HCT116 (cell line): ENCODE measurements around the gene FOXP1. TPM values are rescaled to one million over a fixed set of nuclear protein-coding genes. Genes with fewer than 3 reads are reported as not detected.

Experiments
- ATAC-seq: fragments of 200-7000 bp; cut with Tn5 transposase; 2 replicates; pipeline ENCODE4 v1.9.1; 2020; ENCODE audit warnings: mild to moderate bottlenecking, moderate library complexity
- BruUV-seq: library from RNA; stranded (reverse); fragments of 400-500 nt; replicated peaks from 2 replicates; lab custom pipeline; 2021; lab: Mats Ljungman, UMichigan
- CTCF ChIA-PET: fragments of 300-600 bp; sonication (Branson Sonifier 250); formaldehyde crosslinking; loops from one replicate; lab custom pipeline; 2021; ENCODE audit warnings: antibody characterized with exemption; lab: Charles Lee
- POLR2A ChIA-PET: fragments of 300-600, 350-600 bp; sonication (Branson Sonifier 250); formaldehyde crosslinking; loops from one replicate; lab custom pipeline; 2021; ENCODE audit warnings: antibody characterized with exemption; lab: Charles Lee
- RAD21 ChIA-PET, 2 experiments: fragments of 300-600 bp; sonication (Branson Sonifier 250); formaldehyde crosslinking; loops; one replicate each; lab custom pipeline; 2023; ENCODE audit warnings: low total read pairs in 2 of 2; ENCODE audit not compliant: uncharacterized antibody in 2 of 2, unreplicated experiment in 2 of 2, low non-redundant PET in 1 of 2; lab: Charles Lee
- DNase-seq: peaks from one replicate; pipeline ENCODE4 v3.0.0-alpha.2; 2010; ENCODE audit warnings: low read depth, low spot score
- H2AFZ ChIP-seq: fragments of 200-600 bp; shearing (Covaris generic), sonication (generic); 2 replicates; pipeline ENCODE4 v1.6.1; 2017; ENCODE audit warnings: low read depth, mixed run types, mixed read lengths, antibody characterized with exemption, low read length; ENCODE audit not compliant: poor library complexity, severe bottlenecking
- H3K27ac ChIP-seq: 2 replicates; pipeline ENCODE4 v1.5.1; 2012; ENCODE audit warnings: low read depth, low read length
- H3K27me3 ChIP-seq: fragments of 200-600 bp; sonication (generic); 2 replicates; pipeline ENCODE4 v1.6.1; 2016; ENCODE audit warnings: mixed run types, low read length, mixed read lengths; ENCODE audit not compliant: insufficient read depth
- H3K36me3 ChIP-seq, 2 experiments: fragments of 200-500 bp in 1 of 2; fragments of 200-600 bp in 1 of 2; sonication (Bioruptor generic) in 1 of 2; sonication (generic) in 1 of 2; 2 replicates each; pipeline versions ENCODE4 v1.5.1 to v1.6.1; 2014 to 2016; ENCODE audit warnings: low read length in 2 of 2, inconsistent platforms in 1 of 2, mixed read lengths in 1 of 2, mixed run types in 1 of 2; ENCODE audit not compliant: insufficient read depth in 2 of 2, control insufficient read depth in 1 of 2
- H3K4me1 ChIP-seq, 2 experiments: fragments of 200-600 bp in 1 of 2; sonication (generic) in 1 of 2; 2 replicates each; pipeline versions ENCODE4 v1.5.1 to v1.6.1; 2012 to 2017; ENCODE audit warnings: low read length in 2 of 2, inconsistent platforms in 1 of 2, mild to moderate bottlenecking in 1 of 2, mixed read lengths in 1 of 2, mixed run types in 1 of 2, moderate library complexity in 1 of 2; ENCODE audit not compliant: insufficient read depth in 2 of 2, control insufficient read depth in 1 of 2
- H3K4me2 ChIP-seq: fragments of 200-600 bp; sonication (generic); 2 replicates; pipeline ENCODE4 v1.6.1; 2017; ENCODE audit warnings: mixed run types, low read length, mixed read lengths
- H3K4me3 ChIP-seq, 2 experiments: fragments of 200-600 bp in 1 of 2; sonication (generic) in 1 of 2; replicated peaks in 1 of 2; 2 replicates each; pipeline ENCODE4 v1.5.1; 2011 to 2016; ENCODE audit warnings: low read length in 2 of 2, control low read depth in 1 of 2, low read depth in 1 of 2, mild to moderate bottlenecking in 1 of 2, mixed read lengths in 1 of 2, mixed run types in 1 of 2
- H3K79me2 ChIP-seq: fragments of 200-600 bp; sonication (generic); 2 replicates; pipeline ENCODE4 v1.6.1; 2017; ENCODE audit warnings: mild to moderate bottlenecking, mixed run types, low read length, moderate library complexity, mixed read lengths; ENCODE audit not compliant: insufficient read depth
- H3K9ac ChIP-seq: fragments of 200-600 bp; sonication (generic); 2 replicates; pipeline ENCODE4 v1.6.1; 2016; ENCODE audit warnings: low read length, mixed read lengths
- H3K9me2 ChIP-seq: fragments of 200-600 bp; sonication (generic), shearing (Covaris generic); 2 replicates; pipeline ENCODE4 v1.6.1; 2017; ENCODE audit warnings: mixed run types, mild to moderate bottlenecking, moderate library complexity; ENCODE audit not compliant: insufficient read depth
- H3K9me3 ChIP-seq, 2 experiments: fragments of 200-500 bp in 1 of 2; fragments of 200-600 bp in 1 of 2; sonication (Bioruptor generic) in 1 of 2; sonication (generic) in 1 of 2; 2 replicates each; pipeline ENCODE4 v1.6.1; 2014 to 2017; ENCODE audit warnings: low read length in 2 of 2, mixed read lengths in 2 of 2, inconsistent platforms in 1 of 2, low read depth in 1 of 2, mild to moderate bottlenecking in 1 of 2, mixed run types in 1 of 2, moderate library complexity in 1 of 2; ENCODE audit not compliant: control insufficient read depth in 1 of 2, insufficient read depth in 1 of 2
- H4K20me1 ChIP-seq: fragments of 200-600 bp; sonication (generic), shearing (Covaris generic); 2 replicates; pipeline ENCODE4 v1.6.1; 2017; ENCODE audit warnings: mixed run types, mild to moderate bottlenecking, moderate library complexity; ENCODE audit not compliant: insufficient read depth
- ATF3 ChIP-seq: IDR thresholded peaks from 2 replicates; pipeline ENCODE4 v1.6.1; 2012
- CBX3 ChIP-seq: IDR thresholded peaks from 2 replicates; pipeline ENCODE4 v1.6.1; 2012; ENCODE audit warnings: low read depth
- CEBPB ChIP-seq: IDR thresholded peaks from 2 replicates; pipeline ENCODE4 v1.6.1; 2012; ENCODE audit warnings: low read depth
- ELF1 ChIP-seq: IDR thresholded peaks from 2 replicates; pipeline ENCODE4 v1.6.1; 2012; ENCODE audit warnings: low read depth, borderline replicate concordance
- EZH2 ChIP-seq: fragments of 200-600 bp; sonication (generic); IDR thresholded peaks from 2 replicates; pipeline ENCODE4 v1.6.1; 2017; ENCODE audit warnings: antibody characterized with exemption, mixed run types
- EZH2phosphoT487 ChIP-seq: fragments of 200-600 bp; IDR thresholded peaks from 2 replicates; pipeline ENCODE4 v1.6.1; 2018; ENCODE audit warnings: antibody characterized with exemption, borderline replicate concordance
- FOSL1 ChIP-seq: IDR thresholded peaks from 2 replicates; pipeline ENCODE4 v1.6.1; 2012; ENCODE audit warnings: low read depth
- JUND ChIP-seq: IDR thresholded peaks from 2 replicates; pipeline ENCODE4 v1.6.1; 2012
- MAX ChIP-seq: IDR thresholded peaks from 2 replicates; pipeline ENCODE4 v1.6.1; 2012
- POLR2A ChIP-seq: IDR thresholded peaks from 2 replicates; pipeline ENCODE4 v1.7.0; 2011; ENCODE audit warnings: borderline replicate concordance; ENCODE audit not compliant: insufficient read depth, insufficient read length; ENCODE audit errors: extremely low read depth
- POLR2AphosphoS5 ChIP-seq: IDR thresholded peaks from 2 replicates; pipeline ENCODE4 v1.6.1; 2011; ENCODE audit warnings: mild to moderate bottlenecking, low read depth, low read length, moderate library complexity
- SP1 ChIP-seq: IDR thresholded peaks from 2 replicates; pipeline ENCODE4 v1.6.1; 2012; ENCODE audit warnings: low read depth
- TCF7L2 ChIP-seq: IDR thresholded peaks from 2 replicates; pipeline ENCODE4 v1.7.0; 2011; ENCODE audit warnings: borderline replicate concordance, inconsistent platforms; ENCODE audit not compliant: insufficient read depth, insufficient read length; ENCODE audit errors: extremely low read depth
- YY1 ChIP-seq: IDR thresholded peaks from 2 replicates; pipeline ENCODE4 v1.6.1; 2011; ENCODE audit warnings: low read length, low read depth, moderate library complexity, mild to moderate bottlenecking; ENCODE audit not compliant: insufficient replicate concordance; ENCODE audit errors: extremely low read depth
- ZFX ChIP-seq: fragments of 450-650 bp; IDR thresholded peaks from 2 replicates; pipeline ENCODE4 v1.6.1; 2017
- intact Hi-C: fragments of 100-400 bp; cut with micrococcal nuclease; formaldehyde crosslinking; loops from 2 replicates; pipeline ENCODE4 v1.10.0; 2022
- total RNA-seq: library from RNA; stranded (reverse); gene quantifications from one replicate; pipeline ENCODE4 v1.2.1, GENCODE V29; 2021; ENCODE audit not compliant: unreplicated experiment
- TF ChIP-seq, protein P1 (sequence below), 3 experiments: fragments of 200-600 bp in 1 of 3; sonication (generic) in 1 of 3; IDR thresholded peaks in 2 of 3; conservative IDR thresholded peaks in 1 of 3; 2 replicates each; pipeline ENCODE4 v1.5.1; 2012 to 2017; ENCODE audit warnings: low read depth in 2 of 3, low read length in 2 of 3, antibody characterized with exemption in 1 of 3, borderline replicate concordance in 1 of 3, control low read depth in 1 of 3, mild to moderate bottlenecking in 1 of 3, mixed read lengths in 1 of 3, mixed run types in 1 of 3, moderate library complexity in 1 of 3; ENCODE audit not compliant: insufficient read depth in 1 of 3

The FOXP1 gene
- total RNA-seq, 1 experiment from 2014 or later: 11.4 TPM

DNA sequence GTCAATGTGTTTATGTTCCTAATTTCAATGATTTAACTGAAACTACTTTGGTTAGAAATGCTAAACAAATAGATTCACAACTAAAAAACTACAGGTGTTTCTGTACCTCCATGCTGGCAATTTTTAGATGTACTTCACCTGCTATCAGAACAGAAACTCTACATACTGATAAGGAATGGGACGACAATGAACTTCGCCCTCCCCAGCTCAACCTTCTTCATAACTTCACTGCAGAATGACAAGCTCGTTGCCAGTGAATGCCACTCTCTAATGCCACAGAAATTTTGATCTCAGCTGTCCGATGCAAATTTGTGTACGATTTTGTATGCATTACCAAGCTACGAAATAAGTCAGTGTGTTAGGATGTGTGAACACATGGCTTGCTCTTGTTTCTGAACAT lies 133.4 kb downstream of the FOXP1 start:
- Histone ChIP-seq H3K4me2 (no peak overlapping the region), H3K79me2 (no peaks in the 10 kb centered on the region), H3K4me1 (no peaks in the 10 kb centered on the region), H3K27ac (no peak overlapping the region), H3K4me3 (no peak overlapping the region), H3K9ac (no peak overlapping the region), H3K9me2 (no peaks in the 10 kb centered on the region), H2AFZ (no peak overlapping the region), H3K9me3 (no peaks in the 10 kb centered on the region), H3K36me3 (no peaks in the 10 kb centered on the region), H3K27me3 (no peaks in the 10 kb centered on the region), H4K20me1 (no peaks in the 10 kb centered on the region)
- TF ChIP-seq YY1 (no peak), CEBPB (no peak), CBX3 (no peak), ZFX (no peak), MAX (no peak), POLR2AphosphoS5 (no peak), EZH2 (no peak), ATF3 (no peak), ELF1 (no peak)
- CTCF ChIA-PET: no interaction called here
- RAD21 ChIA-PET: no interaction called here
- POLR2A ChIA-PET: no interaction called here
- intact Hi-C loops: no loop called here
- ATAC-seq: no peak
- no peak for DNase-seq
- BruUV-seq: no TSS peak

- ATAC-seq (no peak), DNase-seq (no peak)
- CTCF ChIA-PET: no interaction called here
- no peaks in the 10 kb centered on the region for H3K27me3 ChIP-seq
- no peaks in the 10 kb centered on the region for H3K9me3 ChIP-seq
- no peak overlapping the region for H3K4me2 ChIP-seq
- H3K79me2 ChIP-seq: no peaks in the 10 kb centered on the region
- intact Hi-C loops: no loop called here
- no peak overlapping the region for H3K9ac ChIP-seq
- no peaks in the 10 kb centered on the region for H3K36me3 ChIP-seq
- no TSS peak for BruUV-seq
- POLR2A ChIA-PET: no interaction called here
- RAD21 ChIA-PET: no interaction called here
- no peaks in the 10 kb centered on the region for H4K20me1 ChIP-seq
- H3K27ac ChIP-seq: no peak overlapping the region
- no peaks in the 10 kb centered on the region for H3K4me1 ChIP-seq
- no peak overlapping the region for H2AFZ ChIP-seq
- no peaks in the 10 kb centered on the region for H3K9me2 ChIP-seq
- H3K4me3 ChIP-seq: no peak overlapping the region
- TF ChIP-seq POLR2A (no peak), SP1 (no peak), ATF3 (no peak), TCF7L2 (no peak), CEBPB (no peak), EZH2phosphoT487 (no peak), ZFX (no peak), YY1 (no peak), MAX (no peak), JUND (no peak), FOSL1 (no peak), POLR2AphosphoS5 (no peak)
- TF ChIP-seq, protein P1, sequence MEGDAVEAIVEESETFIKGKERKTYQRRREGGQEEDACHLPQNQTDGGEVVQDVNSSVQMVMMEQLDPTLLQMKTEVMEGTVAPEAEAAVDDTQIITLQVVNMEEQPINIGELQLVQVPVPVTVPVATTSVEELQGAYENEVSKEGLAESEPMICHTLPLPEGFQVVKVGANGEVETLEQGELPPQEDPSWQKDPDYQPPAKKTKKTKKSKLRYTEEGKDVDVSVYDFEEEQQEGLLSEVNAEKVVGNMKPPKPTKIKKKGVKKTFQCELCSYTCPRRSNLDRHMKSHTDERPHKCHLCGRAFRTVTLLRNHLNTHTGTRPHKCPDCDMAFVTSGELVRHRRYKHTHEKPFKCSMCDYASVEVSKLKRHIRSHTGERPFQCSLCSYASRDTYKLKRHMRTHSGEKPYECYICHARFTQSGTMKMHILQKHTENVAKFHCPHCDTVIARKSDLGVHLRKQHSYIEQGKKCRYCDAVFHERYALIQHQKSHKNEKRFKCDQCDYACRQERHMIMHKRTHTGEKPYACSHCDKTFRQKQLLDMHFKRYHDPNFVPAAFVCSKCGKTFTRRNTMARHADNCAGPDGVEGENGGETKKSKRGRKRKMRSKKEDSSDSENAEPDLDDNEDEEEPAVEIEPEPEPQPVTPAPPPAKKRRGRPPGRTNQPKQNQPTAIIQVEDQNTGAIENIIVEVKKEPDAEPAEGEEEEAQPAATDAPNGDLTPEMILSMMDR (IDR thresholded peaks at IDR 0.05 in 2 of 3, conservative IDR thresholded peaks at IDR 0.05 in 1 of 3; ENCODE audit: borderline replicate concordance in 1 of 3, insufficient read depth in 1 of 3, low read depth in 2 of 3, low read length in 2 of 3): no peak
These were observed 135.7 kb downstream of the FOXP1 start for GRCh38 chr3:71447803-71448202.
